ENCODE results near the gene ZNF234. TPM values are rescaled to one million over a fixed set of nuclear protein-coding genes. Genes with fewer than 3 reads are reported as not detected.
"Not testable (repeated sequence)": the region's sequence is repeated elsewhere in the genome, so short reads cannot be mapped to it uniquely, and the experiment has no call there.

The ZNF234 gene
- total RNA-seq, 1 experiment from 2014 or later = 7.5 TPM

DNA sequence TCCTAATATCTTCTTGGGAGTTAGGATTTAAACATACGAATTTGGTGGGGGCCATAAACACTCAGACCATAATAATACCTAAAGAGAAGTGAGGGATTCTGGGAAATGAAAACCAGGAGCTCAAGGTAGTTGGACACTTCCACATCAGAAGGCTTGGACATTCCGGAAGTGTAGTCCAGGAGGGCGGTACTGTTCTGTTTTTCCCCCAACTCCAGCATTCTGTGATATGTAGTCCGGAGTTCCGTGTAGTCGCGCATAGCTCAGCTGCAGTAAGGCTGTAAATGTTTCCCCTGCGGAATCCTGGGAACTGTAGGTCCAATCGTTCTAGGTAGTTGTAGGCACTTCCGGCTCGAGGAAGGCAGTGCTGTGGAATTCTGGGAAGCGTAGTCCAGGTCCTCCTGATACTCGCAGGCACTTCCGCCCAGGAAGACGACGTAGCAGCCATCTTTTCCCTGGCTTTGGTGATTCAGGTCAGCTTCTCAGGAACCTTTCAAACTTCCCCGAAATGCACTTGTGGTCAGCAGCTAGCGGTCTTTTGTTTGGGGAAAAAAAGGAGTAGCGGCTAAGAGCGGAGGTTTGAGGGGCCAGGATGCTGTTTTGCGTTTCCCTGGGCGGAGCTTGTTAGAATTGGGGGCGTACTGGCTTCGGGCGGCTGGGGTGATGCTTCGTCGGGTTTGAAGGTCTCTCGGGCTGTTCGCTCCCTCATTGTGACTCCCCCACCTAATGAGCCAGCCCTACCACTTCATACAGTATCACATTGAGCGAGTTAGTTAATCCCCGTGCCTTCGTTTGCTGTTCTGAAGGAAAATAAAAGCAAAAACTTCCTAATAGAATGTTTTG, 23.5 kb downstream of the ZNF234 start, which contains the start of gene ZNF226 (continued):
- no peak for TF ChIP-seq JUN (CRISPR knock-in tag; IDR thresholded peaks at IDR 0.05)
- TF ChIP-seq MYBL2 (CRISPR knock-in tag; IDR thresholded peaks at IDR 0.05) = no peak
- no peak for TF ChIP-seq CREB1 (CRISPR knock-in tag; IDR thresholded peaks at IDR 0.05)
- TF ChIP-seq, protein P1, sequence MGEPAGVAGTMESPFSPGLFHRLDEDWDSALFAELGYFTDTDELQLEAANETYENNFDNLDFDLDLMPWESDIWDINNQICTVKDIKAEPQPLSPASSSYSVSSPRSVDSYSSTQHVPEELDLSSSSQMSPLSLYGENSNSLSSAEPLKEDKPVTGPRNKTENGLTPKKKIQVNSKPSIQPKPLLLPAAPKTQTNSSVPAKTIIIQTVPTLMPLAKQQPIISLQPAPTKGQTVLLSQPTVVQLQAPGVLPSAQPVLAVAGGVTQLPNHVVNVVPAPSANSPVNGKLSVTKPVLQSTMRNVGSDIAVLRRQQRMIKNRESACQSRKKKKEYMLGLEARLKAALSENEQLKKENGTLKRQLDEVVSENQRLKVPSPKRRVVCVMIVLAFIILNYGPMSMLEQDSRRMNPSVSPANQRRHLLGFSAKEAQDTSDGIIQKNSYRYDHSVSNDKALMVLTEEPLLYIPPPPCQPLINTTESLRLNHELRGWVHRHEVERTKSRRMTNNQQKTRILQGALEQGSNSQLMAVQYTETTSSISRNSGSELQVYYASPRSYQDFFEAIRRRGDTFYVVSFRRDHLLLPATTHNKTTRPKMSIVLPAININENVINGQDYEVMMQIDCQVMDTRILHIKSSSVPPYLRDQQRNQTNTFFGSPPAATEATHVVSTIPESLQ (CRISPR knock-in tag; IDR thresholded peaks at IDR 0.05) = no peak
- no peak for TF ChIP-seq E2F5 (CRISPR knock-in tag; IDR thresholded peaks at IDR 0.05)

DNA sequence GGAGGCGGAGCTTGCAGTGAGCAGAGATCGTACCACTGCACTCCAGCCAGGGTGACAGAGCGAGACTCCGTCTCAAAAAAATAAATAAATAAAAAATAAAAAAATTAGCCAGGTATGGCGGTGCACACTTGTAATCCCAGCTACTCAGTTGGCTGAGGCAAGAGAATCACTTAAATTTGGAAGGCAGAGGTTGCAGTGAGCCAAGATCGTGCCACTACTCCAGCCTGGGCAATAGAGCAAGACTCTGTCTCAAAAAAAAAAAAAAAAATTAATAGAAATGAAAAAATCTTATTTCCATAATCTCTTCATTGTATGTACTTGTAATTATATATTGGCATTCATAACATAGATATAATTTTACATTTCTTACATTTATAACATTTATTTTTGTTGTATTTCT, 29.3 kb downstream of the ZNF234 start:
- H3K27me3 Mint-ChIP-seq (ENCODE audit: low read depth); H3K4me1 Mint-ChIP-seq; H3K4me3 Mint-ChIP-seq; POLR2A ChIA-PET; H3K27ac Mint-ChIP-seq; DNase-seq (ENCODE audit: low spot score); CTCF ChIA-PET; ATAC-seq: not testable (repeated sequence)
- Mint-ChIP-seq H3K9me3 (peaks cover 21% of the 10 kb centered on the region), H3K36me3 (peaks cover 81% of the 10 kb centered on the region)

- POLR2A ChIA-PET = no interaction called here
- CTCF ChIA-PET = no interaction called here
- Mint-ChIP-seq H3K4me3 (no peak overlapping the region), H3K27me3 (ENCODE audit: low read depth) (peaks cover 17% of the 10 kb centered on the region), H3K27ac (no peak overlapping the region), H3K9me3 (peaks cover 61% of the 10 kb centered on the region), H3K4me1 (no peaks in the 10 kb centered on the region), H3K36me3 (peaks cover 68% of the 10 kb centered on the region)
- no peak for DNase-seq (ENCODE audit: low spot score)
- no peak for ATAC-seq
- no peak for TF ChIP-seq ELF4 (CRISPR knock-in tag; IDR thresholded peaks at IDR 0.05; ENCODE audit: low read depth)
- TF ChIP-seq ZNF396 (CRISPR knock-in tag; IDR thresholded peaks at IDR 0.05; ENCODE audit: borderline replicate concordance) = no peak
- no peak for TF ChIP-seq NFE2L1 (CRISPR knock-in tag; IDR thresholded peaks at IDR 0.05)
- TF ChIP-seq NR3C1 (CRISPR knock-in tag; conservative IDR thresholded peaks at IDR 0.05; ENCODE audit: low read depth) = no peak
- TF ChIP-seq, protein P2, sequence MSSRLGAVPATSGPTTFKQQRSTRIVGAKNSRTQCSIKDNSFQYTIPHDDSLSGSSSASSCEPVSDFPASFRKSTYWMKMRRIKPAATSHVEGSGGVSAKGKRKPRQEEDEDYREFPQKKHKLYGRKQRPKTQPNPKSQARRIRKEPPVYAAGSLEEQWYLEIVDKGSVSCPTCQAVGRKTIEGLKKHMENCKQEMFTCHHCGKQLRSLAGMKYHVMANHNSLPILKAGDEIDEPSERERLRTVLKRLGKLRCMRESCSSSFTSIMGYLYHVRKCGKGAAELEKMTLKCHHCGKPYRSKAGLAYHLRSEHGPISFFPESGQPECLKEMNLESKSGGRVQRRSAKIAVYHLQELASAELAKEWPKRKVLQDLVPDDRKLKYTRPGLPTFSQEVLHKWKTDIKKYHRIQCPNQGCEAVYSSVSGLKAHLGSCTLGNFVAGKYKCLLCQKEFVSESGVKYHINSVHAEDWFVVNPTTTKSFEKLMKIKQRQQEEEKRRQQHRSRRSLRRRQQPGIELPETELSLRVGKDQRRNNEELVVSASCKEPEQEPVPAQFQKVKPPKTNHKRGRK (CRISPR knock-in tag; IDR thresholded peaks at IDR 0.05; ENCODE audit: borderline replicate concordance) = no peak
- no peak for TF ChIP-seq ZNF138 (CRISPR knock-in tag; conservative IDR thresholded peaks at IDR 0.05)
- TF ChIP-seq FOXP4 (CRISPR knock-in tag; IDR thresholded peaks at IDR 0.05) = no peak
- TF ChIP-seq CBFB (CRISPR knock-in tag; IDR thresholded peaks at IDR 0.05; ENCODE audit: low read depth) = no peak
- TF ChIP-seq RORB (CRISPR knock-in tag; IDR thresholded peaks at IDR 0.05) = no peak
- no peak for TF ChIP-seq SMAD3 (CRISPR knock-in tag; IDR thresholded peaks at IDR 0.05; ENCODE audit: borderline replicate concordance)
- TF ChIP-seq GABPB1 (CRISPR knock-in tag; IDR thresholded peaks at IDR 0.05) = no peak
- no peak for TF ChIP-seq NFYB (CRISPR knock-in tag; conservative IDR thresholded peaks at IDR 0.05; ENCODE audit: low read depth)
- no peak for TF ChIP-seq ZNF317 (CRISPR knock-in tag; IDR thresholded peaks at IDR 0.05; ENCODE audit: borderline replicate concordance, low read depth)
- TF ChIP-seq, protein P3, sequence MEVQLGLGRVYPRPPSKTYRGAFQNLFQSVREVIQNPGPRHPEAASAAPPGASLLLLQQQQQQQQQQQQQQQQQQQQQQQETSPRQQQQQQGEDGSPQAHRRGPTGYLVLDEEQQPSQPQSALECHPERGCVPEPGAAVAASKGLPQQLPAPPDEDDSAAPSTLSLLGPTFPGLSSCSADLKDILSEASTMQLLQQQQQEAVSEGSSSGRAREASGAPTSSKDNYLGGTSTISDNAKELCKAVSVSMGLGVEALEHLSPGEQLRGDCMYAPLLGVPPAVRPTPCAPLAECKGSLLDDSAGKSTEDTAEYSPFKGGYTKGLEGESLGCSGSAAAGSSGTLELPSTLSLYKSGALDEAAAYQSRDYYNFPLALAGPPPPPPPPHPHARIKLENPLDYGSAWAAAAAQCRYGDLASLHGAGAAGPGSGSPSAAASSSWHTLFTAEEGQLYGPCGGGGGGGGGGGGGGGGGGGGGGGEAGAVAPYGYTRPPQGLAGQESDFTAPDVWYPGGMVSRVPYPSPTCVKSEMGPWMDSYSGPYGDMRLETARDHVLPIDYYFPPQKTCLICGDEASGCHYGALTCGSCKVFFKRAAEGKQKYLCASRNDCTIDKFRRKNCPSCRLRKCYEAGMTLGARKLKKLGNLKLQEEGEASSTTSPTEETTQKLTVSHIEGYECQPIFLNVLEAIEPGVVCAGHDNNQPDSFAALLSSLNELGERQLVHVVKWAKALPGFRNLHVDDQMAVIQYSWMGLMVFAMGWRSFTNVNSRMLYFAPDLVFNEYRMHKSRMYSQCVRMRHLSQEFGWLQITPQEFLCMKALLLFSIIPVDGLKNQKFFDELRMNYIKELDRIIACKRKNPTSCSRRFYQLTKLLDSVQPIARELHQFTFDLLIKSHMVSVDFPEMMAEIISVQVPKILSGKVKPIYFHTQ (CRISPR knock-in tag; IDR thresholded peaks at IDR 0.05) = no peak
- TF ChIP-seq ATF2 (CRISPR knock-in tag; IDR thresholded peaks at IDR 0.05; ENCODE audit: borderline replicate concordance, low read depth) = no peak
Measured at GRCh38 chr19:44176590-44176989, 35.2 kb downstream of the ZNF234 start.

Data from WTC11 (cell line).